ENCODE measurements around the gene SAA4.

The SAA4 gene

GRCh38 chr11:18188796-18189195, 47.8 kb downstream of the SAA4 start:
- DNase-seq: no peak
